GM18517 (cell line): Measurements from ENCODE around the gene TAF5L.
"Not testable (repeated sequence)": the region's sequence is repeated elsewhere in the genome, so short reads cannot be mapped to it uniquely, and the experiment has no call there.

ENCODE experiments used
- ATAC-seq: cut with Tn5 transposase; IDR thresholded peaks from one replicate; pipeline ENCODE4 v1.9.1; 2021; ENCODE audit warnings: mild to moderate bottlenecking, moderate library complexity; ENCODE audit not compliant: unreplicated experiment

Gene TAF5L

GRCh38 chr1:229572286-229572685 lies 53.6 kb downstream of the TAF5L start:
- no peak for ATAC-seq

- no peak for ATAC-seq
These were observed 54.9 kb downstream of the TAF5L start for GRCh38 chr1:229570891-229571516.

- no peak for ATAC-seq
These were observed 55.6 kb downstream of the TAF5L start for GRCh38 chr1:229570305-229570704.

DNA sequence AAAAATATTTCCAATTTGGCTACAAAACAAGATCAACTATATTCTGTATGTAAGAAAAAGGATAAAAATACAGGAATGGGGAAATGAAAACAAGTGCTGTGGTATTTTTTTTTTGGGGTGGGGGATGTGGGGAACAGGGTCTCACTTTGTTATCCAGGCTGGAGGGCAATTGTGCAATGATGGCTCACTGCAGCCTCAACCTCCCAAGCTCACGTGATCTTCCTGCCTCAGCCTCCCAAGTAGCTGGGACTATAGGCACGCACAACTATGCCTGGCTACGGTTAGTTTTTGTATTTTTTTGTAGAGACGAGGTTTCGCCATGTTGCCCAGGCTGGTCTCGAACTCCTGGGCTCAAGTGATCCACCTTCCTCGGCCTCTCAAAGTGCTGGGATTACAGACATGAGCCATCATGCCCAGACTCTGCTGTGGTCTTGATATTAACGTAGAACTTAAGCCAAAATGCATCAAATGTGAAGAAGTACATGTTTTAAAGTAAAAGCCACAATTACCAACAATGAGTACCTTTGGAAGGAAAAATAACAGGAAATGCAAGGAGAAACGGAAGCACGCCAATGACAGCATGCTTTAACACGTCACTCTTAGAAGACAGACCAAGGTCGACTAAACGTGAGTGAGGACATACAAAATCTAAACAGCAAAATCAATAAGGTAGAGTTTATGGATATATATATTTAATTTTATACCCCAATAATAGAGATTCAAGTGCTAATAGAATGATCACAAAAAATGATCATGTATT lies 58.6 kb downstream of the TAF5L start:
- ATAC-seq: no peak

- ATAC-seq: no peak
These were observed 62.2 kb downstream of the TAF5L start for GRCh38 chr1:229563701-229564100.

DNA sequence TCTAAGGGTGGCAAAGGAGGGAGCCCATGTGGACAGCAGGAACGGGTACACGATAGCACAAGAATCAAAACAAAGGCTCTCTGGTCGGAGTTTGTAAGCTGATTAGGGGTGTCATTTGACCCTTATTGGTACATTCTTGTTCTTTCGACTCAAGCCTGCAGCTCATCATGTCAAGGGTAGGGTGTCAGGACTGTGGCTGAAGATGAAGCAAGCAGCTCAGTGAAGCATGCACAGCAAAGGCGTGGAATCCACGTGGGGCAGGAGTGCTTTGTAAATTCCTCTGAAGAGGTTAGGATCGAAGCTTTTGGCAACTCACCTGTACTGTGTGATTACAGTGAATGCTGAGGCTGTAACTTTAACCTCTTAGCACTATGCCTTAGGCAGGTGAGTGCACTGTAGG lies 62.7 kb downstream of the TAF5L start:
- ATAC-seq: no peak

DNA sequence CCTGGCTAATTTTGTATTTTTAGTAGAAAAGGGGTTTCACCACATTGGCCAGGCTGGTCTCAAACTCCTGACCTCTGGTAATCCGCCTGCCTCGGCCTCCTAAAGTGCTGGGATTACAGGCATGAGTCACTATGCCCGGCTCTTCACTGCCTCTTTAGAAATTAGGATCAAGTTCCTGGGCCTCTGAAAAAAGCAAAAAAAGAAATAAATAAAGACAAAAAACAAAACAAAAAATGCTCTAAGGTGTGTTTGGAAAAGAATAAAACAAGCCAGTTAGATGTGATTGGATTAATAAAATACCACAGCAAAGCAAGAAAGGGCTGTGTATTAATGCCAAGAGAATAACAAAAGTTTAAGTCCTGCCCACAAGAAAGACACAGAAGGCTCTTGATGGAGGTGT lies 63.2 kb downstream of the TAF5L start:
- no peak for ATAC-seq

DNA sequence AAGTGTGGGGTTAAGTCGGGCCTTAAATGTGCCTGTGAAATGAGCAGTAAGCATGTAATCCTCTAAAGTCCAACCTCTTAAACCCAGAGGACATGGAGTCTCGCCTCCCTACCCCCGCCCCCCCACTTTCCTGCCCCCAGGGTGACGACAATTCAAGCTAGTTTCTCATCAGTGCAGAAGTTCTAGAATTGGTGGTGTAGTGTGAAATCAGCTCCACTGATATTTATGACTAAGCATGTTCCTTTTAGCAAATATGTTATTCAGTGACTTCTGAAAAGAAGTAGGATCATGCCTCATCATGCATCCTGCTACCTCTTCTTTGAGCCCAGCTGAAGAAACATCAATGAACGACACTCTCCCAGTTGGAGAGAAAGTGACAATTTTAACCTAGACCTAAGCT lies 64.8 kb downstream of the TAF5L start:
- no peak for ATAC-seq

GRCh38 chr1:229560124-229560523 lies 65.8 kb downstream of the TAF5L start:
- ATAC-seq: not testable (repeated sequence)

DNA sequence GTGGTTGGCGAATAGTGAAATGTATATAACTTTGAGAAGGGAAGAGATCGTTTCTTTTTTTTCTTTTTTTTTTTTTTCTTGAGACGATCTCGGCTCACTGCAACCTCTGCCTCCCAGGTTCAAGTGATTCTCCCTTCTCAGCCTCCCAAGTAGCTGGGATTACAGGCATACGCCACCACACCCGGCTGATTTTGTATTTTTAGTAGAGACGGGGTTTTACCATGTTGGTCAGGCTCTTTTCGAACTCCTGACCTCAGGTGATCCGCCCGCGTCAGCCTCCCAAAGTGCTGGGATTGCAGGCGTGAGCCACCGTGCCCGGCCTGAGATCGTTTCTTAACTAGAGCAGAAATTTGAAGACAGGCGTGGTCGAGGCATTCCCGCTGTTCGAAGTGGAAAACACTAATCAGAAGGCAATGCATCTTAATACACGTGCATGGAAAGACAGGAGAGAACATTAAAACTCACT lies 66.6 kb downstream of the TAF5L start:
- not testable (repeated sequence) for ATAC-seq

- peak; percentile 77 for ATAC-seq
These were observed 67.2 kb downstream of the TAF5L start, which contains the start of gene ABCB10 for GRCh38 chr1:229558460-229559335. Gene ABCB10 (minus strand): TSS chr1:229558707. CDS start chr1:229558652, 55 bp downstream.

DNA sequence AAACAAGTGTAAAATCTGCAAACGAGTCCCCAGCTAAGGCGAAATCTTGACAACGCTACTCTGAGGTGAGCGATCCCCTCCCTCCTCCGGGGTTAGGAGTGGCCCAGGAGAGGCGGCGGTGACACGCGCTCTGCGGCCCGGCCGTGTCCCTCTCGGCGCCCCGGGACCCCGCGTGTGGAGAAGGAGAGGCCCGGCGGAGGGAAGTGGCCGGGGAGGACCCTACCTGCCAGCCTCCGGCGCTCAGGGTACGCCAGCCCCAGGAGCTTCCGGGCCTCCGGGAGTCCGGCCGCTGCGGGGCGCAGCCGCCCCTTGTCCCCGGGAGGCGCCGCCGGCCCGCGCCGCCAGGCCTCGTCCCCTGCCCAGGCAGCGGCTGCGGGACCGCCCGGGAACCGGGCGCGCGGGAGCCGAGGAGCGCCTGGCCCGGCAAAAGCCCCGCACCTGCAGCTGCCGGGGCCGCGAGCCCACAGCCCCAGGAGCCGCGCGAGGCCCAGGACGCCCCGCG lies 68.0 kb downstream of the TAF5L start:
- ATAC-seq: peak; percentile 16

- ATAC-seq: no peak
These were observed 68.6 kb downstream of the TAF5L start for GRCh38 chr1:229557200-229557850.

DNA sequence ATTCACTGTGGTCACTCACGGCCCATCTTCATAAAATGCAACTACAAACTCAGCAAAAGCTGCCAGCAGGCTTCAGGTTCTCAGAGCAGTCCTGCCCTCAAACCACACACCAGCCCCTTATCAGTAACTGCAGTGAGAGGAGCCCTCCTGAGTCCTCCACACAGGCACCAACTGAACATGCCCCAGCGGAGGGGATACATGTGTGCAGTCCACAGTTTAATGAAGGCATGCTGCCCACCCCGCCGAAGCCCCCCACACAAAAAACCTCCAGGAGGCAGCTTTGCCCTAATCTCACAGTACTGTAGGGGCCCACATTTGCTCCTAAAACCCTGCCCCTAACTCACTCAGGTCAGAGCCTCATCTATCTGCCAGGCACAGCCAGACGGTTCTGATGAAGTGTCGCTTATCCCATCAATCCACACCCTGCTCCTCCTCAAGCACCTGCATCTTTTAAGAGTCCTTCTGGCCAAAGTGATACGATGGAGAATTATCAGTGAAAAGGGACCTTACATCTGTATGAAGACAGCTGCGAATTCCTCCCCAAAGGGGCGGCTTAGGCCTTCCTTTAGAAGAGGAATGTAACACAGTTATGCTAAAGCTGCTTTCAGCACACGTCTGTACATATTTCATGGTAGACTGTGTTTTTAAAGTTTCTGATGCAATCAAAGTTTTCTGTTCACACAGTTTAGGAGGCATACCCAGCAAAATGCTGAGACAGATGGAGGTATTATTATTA lies 70.9 kb downstream of the TAF5L start:
- no peak for ATAC-seq

- no peak for ATAC-seq
These were observed 72.2 kb downstream of the TAF5L start for GRCh38 chr1:229553621-229554130.

GRCh38 chr1:229552732-229553131 lies 73.2 kb downstream of the TAF5L start:
- no peak for ATAC-seq

- ATAC-seq: no peak
These were observed 74.9 kb downstream of the TAF5L start for GRCh38 chr1:229550812-229551567.

GRCh38 chr1:229547542-229547941 lies 78.4 kb downstream of the TAF5L start:
- no peak for ATAC-seq

DNA sequence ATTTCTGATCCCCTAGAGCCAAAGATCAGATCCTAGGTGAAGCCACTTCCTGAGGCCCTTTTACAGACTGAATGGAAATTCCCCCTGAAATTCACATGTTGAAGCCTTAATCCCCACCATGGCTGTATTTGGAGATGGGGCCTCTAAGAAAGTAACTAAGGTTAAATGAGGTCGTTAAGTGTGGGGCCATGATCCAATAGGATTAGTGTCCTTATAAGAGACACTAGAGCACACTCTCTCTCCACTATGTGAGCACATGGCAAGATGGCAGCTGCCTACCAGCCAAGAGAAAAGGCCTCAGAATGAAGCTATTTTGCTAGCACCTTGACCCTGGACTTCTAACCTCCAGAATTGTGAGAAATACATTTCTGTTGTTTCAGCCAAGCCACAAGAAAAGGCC lies 81.3 kb downstream of the TAF5L start:
- no peak for ATAC-seq
